HepG2 (cell line): ENCODE data around the gene HIF1AN. TPM values are rescaled to one million over a fixed set of nuclear protein-coding genes. Genes with fewer than 3 reads are reported as not detected.

Source experiments
- GABPB1 ChIP-seq: IDR thresholded peaks from 2 replicates; pipeline ENCODE4 v1.6.1; 2016; ENCODE audit warnings: mild to moderate bottlenecking, missing genetic modification reagents, moderate library complexity, missing compliant biosample characterization
- HDAC2 ChIP-seq: sonication (generic); formaldehyde crosslinking; IDR thresholded peaks from 2 replicates; pipeline ENCODE4 v1.4.0; 2020; ENCODE audit warnings: missing genetic modification reagents
- HMG20A ChIP-seq: IDR thresholded peaks from 2 replicates; pipeline ENCODE4 v1.6.1; 2016; ENCODE audit warnings: borderline replicate concordance
- JDP2 ChIP-seq: sonication (generic); formaldehyde crosslinking; IDR thresholded peaks from 2 replicates; pipeline ENCODE4 v1.8.1; 2022; ENCODE audit warnings: missing genetic modification reagents, borderline replicate concordance
- KDM5B ChIP-seq: sonication (generic); formaldehyde crosslinking; IDR thresholded peaks from 2 replicates; pipeline ENCODE4 v1.4.0; 2020; ENCODE audit warnings: missing genetic modification reagents, mild to moderate bottlenecking, borderline replicate concordance
- NCOR1 ChIP-seq: fragments of 200-600 bp; sonication (generic); IDR thresholded peaks from 2 replicates; pipeline ENCODE4 v1.7.0; 2017; ENCODE audit warnings: antibody characterized with exemption, low read length, borderline replicate concordance
- NR2F1 ChIP-seq, 2 experiments: fragments of 450-650 bp in 1 of 2; formaldehyde crosslinking in 1 of 2; IDR thresholded peaks; 2 replicates each; pipeline versions ENCODE4 v1.5.0 to v1.6.1; 2016 to 2020; ENCODE audit warnings: mild to moderate bottlenecking in 1 of 2, missing compliant biosample characterization in 1 of 2, missing genetic modification reagents in 1 of 2, moderate library complexity in 1 of 2
- RELA ChIP-seq: sonication (generic); formaldehyde crosslinking; IDR thresholded peaks from 2 replicates; pipeline ENCODE4 v1.4.0; 2020; ENCODE audit warnings: missing genetic modification reagents
- RXRA ChIP-seq: sonication (generic); formaldehyde crosslinking; IDR thresholded peaks from 2 replicates; pipeline ENCODE4 v1.5.1; 2020; ENCODE audit warnings: missing genetic modification reagents
- TCF12 ChIP-seq, 2 experiments: fragments of 450-650 bp in 1 of 2; sonication (generic) in 1 of 2; formaldehyde crosslinking in 1 of 2; IDR thresholded peaks; 2 replicates each; pipeline versions ENCODE4 v1.6.1 to v1.8.0; 2017 to 2022; ENCODE audit warnings: antibody characterized with exemption in 1 of 2, mild to moderate bottlenecking in 1 of 2, missing genetic modification reagents in 1 of 2, moderate library complexity in 1 of 2
- U2AF2 ChIP-seq: fragments of 200-400 bp; formaldehyde crosslinking; IDR thresholded peaks from 2 replicates; pipeline ENCODE4 v1.6.1; 2017; ENCODE audit warnings: low read depth, mild to moderate bottlenecking, low read length
- ZBTB3 ChIP-seq: sonication (generic); formaldehyde crosslinking; IDR thresholded peaks from 2 replicates; pipeline ENCODE4 v1.4.0; 2020; ENCODE audit warnings: low read depth, mild to moderate bottlenecking, moderate library complexity, missing genetic modification reagents, borderline replicate concordance
- ZC3H4 ChIP-seq: sonication (generic); formaldehyde crosslinking; IDR thresholded peaks from 2 replicates; pipeline ENCODE4 v1.4.0; 2020; ENCODE audit warnings: missing genetic modification reagents, borderline replicate concordance
- ZNF263 ChIP-seq: sonication (generic); formaldehyde crosslinking; IDR thresholded peaks from 2 replicates; pipeline ENCODE4 v1.4.0; 2020; ENCODE audit warnings: missing genetic modification reagents
- ZNF292 ChIP-seq: sonication (generic); formaldehyde crosslinking; IDR thresholded peaks from 2 replicates; pipeline ENCODE4 v1.8.1; 2022; ENCODE audit warnings: mild to moderate bottlenecking, low read depth, missing genetic modification reagents, borderline replicate concordance
- ZNF550 ChIP-seq: sonication (generic); formaldehyde crosslinking; IDR thresholded peaks from 2 replicates; pipeline ENCODE4 v1.4.0; 2020; ENCODE audit warnings: mild to moderate bottlenecking, missing genetic modification reagents, borderline replicate concordance
- ZNF672 ChIP-seq: sonication (generic); formaldehyde crosslinking; IDR thresholded peaks from 2 replicates; pipeline ENCODE4 v1.8.1; 2022; ENCODE audit warnings: missing genetic modification reagents
- ZNF777 ChIP-seq: sonication (generic); formaldehyde crosslinking; IDR thresholded peaks from 2 replicates; pipeline ENCODE4 v1.4.0; 2020; ENCODE audit warnings: missing genetic modification reagents
- ZNF781 ChIP-seq: sonication (generic); formaldehyde crosslinking; IDR thresholded peaks from 2 replicates; pipeline ENCODE4 v1.5.1; 2020; ENCODE audit warnings: borderline replicate concordance, mild to moderate bottlenecking, missing genetic modification reagents; ENCODE audit errors: not compliant biosample characterization
- ZNF792 ChIP-seq: IDR thresholded peaks from 2 replicates; pipeline ENCODE4 v1.6.1; 2016
- ZNF883 ChIP-seq: sonication (generic); formaldehyde crosslinking; IDR thresholded peaks from 2 replicates; pipeline ENCODE4 v1.5.1; 2020; ENCODE audit warnings: mild to moderate bottlenecking, missing genetic modification reagents; ENCODE audit errors: not compliant biosample characterization
- polyA plus RNA-seq, 8 experiments: library from polyadenylated mRNA; depleted of rRNA in 3 of 8; stranded (reverse) in 7 of 8; unstranded in 1 of 8; fragments of >200 nt; fragmentation: Illumina TruSeq in 4 of 8; extraction: Trizol in 4 of 8; gene quantifications; 2 replicates each; pipeline versions ENCODE4 v1.2.1 to v1.2.3, GENCODE V29; 2011 to 2016; ENCODE audit warnings: low read depth in 4 of 8, missing spikeins in 1 of 8, mixed read lengths in 1 of 8; ENCODE audit not compliant: insufficient read depth in 1 of 8
- total RNA-seq, 5 experiments: library from RNA; depleted of rRNA; stranded (reverse); fragments of >200 nt; fragmentation: Illumina TruSeq; extraction: Trizol; gene quantifications; 2 replicates each; pipeline ENCODE4 v1.2.3, GENCODE V29; 2016; ENCODE audit warnings: low read depth in 1 of 5
- TF ChIP-seq, protein P1 (sequence below): sonication (generic); formaldehyde crosslinking; IDR thresholded peaks from 2 replicates; pipeline ENCODE4 v1.4.0; 2020; ENCODE audit warnings: mild to moderate bottlenecking, missing genetic modification reagents, borderline replicate concordance
- TF ChIP-seq, protein P2 (sequence below): sonication (generic); formaldehyde crosslinking; IDR thresholded peaks from 2 replicates; pipeline ENCODE4 v1.4.0; 2020; ENCODE audit warnings: low read depth, mild to moderate bottlenecking, missing genetic modification reagents

HIF1AN gene
- total and polyA plus RNA-seq, 2 of the 13 experiments (the other 11 are each of a cell fraction or from before 2014, with no cell fraction given): 8.6 to 10.7 TPM

DNA sequence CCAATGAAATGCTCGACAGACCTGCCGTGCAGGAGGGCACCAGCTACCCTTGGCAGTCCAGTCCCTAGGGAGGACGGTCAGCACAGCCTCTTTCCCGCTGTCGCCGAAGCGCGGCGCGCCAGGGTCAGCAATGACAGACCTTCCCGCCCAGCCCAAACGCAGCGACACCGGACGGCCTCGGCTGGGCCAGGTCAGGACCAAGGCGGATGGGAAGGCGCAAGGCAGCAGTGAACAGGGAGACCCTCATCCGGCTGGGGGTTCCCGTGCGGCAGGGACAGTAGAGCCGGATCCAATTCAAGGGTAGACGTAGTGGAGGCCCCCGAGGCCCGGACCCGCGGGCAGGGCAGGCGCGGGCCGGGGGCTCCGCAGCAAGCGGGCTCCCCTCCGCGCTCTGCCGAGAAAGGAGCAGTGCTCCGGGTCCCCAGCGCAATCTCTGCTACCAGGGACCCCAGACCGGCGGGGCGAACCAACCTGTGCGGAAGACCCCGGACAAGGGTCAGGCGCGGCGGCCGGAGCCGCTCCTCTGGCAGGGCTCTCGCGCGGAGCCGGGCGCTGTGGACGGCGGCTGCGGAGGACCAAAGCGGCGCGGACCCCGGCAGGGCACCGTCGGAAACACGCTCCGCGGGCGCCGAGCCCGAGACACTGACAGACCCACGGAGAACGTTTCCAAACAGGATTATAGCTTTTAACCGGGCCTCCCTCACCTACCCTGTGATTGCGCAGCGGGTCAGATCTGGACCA is 16.3 kb upstream of the HIF1AN start, which contains the start of gene SEC31B (continued):
- TF ChIP-seq, protein P1, sequence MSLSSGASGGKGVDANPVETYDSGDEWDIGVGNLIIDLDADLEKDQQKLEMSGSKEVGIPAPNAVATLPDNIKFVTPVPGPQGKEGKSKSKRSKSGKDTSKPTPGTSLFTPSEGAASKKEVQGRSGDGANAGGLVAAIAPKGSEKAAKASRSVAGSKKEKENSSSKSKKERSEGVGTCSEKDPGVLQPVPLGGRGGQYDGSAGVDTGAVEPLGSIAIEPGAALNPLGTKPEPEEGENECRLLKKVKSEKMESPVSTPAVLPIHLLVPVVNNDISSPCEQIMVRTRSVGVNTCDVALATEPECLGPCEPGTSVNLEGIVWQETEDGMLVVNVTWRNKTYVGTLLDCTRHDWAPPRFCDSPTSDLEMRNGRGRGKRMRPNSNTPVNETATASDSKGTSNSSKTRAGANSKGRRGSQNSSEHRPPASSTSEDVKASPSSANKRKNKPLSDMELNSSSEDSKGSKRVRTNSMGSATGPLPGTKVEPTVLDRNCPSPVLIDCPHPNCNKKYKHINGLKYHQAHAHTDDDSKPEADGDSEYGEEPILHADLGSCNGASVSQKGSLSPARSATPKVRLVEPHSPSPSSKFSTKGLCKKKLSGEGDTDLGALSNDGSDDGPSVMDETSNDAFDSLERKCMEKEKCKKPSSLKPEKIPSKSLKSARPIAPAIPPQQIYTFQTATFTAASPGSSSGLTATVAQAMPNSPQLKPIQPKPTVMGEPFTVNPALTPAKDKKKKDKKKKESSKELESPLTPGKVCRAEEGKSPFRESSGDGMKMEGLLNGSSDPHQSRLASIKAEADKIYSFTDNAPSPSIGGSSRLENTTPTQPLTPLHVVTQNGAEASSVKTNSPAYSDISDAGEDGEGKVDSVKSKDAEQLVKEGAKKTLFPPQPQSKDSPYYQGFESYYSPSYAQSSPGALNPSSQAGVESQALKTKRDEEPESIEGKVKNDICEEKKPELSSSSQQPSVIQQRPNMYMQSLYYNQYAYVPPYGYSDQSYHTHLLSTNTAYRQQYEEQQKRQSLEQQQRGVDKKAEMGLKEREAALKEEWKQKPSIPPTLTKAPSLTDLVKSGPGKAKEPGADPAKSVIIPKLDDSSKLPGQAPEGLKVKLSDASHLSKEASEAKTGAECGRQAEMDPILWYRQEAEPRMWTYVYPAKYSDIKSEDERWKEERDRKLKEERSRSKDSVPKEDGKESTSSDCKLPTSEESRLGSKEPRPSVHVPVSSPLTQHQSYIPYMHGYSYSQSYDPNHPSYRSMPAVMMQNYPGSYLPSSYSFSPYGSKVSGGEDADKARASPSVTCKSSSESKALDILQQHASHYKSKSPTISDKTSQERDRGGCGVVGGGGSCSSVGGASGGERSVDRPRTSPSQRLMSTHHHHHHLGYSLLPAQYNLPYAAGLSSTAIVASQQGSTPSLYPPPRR (CRISPR knock-in tag): no peak
- TF ChIP-seq GABPB1 (peak; percentile 54; the same call in 1 of the 2 replicates), ZC3H4 (no peak), KDM5B (CRISPR knock-in tag) (peak; percentile 91), RXRA (CRISPR knock-in tag) (peak; percentile 35; the same call in 1 of the 2 replicates), ZNF883 (CRISPR knock-in tag) (peak; percentile 66), ZNF672 (CRISPR knock-in tag) (no peak), ZNF550 (no peak), ZNF792 (CRISPR knock-in tag) (no peak), ZNF292 (peak; percentile 0; the same call in 1 of the 2 replicates), U2AF2 (no peak), NCOR1 (no peak), ZNF263 (peak; percentile 94), TCF12 (IDR thresholded peaks at IDR 0.05) (no peak), TCF12 (CRISPR knock-in tag; IDR thresholded peaks at IDR 0.05) (peak; percentile 78; the same call in 1 of the 2 replicates), ZBTB3 (CRISPR knock-in tag) (no peak), HMG20A (no peak), RELA (CRISPR knock-in tag) (no peak), NR2F1 (CRISPR knock-in tag; IDR thresholded peaks at IDR 0.05) (no peak), JDP2 (no peak), ZNF781 (no peak), HDAC2 (CRISPR knock-in tag) (peak; percentile 47), ZNF777 (peak; percentile 88)
- TF ChIP-seq, protein P2, sequence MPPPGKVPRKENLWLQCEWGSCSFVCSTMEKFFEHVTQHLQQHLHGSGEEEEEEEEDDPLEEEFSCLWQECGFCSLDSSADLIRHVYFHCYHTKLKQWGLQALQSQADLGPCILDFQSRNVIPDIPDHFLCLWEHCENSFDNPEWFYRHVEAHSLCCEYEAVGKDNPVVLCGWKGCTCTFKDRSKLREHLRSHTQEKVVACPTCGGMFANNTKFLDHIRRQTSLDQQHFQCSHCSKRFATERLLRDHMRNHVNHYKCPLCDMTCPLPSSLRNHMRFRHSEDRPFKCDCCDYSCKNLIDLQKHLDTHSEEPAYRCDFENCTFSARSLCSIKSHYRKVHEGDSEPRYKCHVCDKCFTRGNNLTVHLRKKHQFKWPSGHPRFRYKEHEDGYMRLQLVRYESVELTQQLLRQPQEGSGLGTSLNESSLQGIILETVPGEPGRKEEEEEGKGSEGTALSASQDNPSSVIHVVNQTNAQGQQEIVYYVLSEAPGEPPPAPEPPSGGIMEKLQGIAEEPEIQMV (CRISPR knock-in tag): no peak
